Cardiac septum (tissue), 1 donor: ENCODE results near the gene TAGLN2. TPM values are rescaled to one million over a fixed set of nuclear protein-coding genes. Genes with fewer than 3 reads are reported as not detected.

ENCODE experiments used
- DNase-seq: peaks from one replicate; pipeline ENCODE4 v3.0.0-alpha.2; 2020; ENCODE audit warnings: low spot score
- intact Hi-C: fragments of 100-400 bp; cut with DNase I; formaldehyde crosslinking; loops from one replicate; pipeline ENCODE4 v1.14.0; 2022
- total RNA-seq: library from RNA; stranded (reverse); fragmentation: NEBNext Ultra II Directional; extraction: Animal tissue kit (Norgen Biotek cat#: 25700); gene quantifications from one replicate; pipeline ENCODE4 v1.2.1, GENCODE V29; 2021
- donor health status: DM: no; HTN: no; CAD: no.

TAGLN2 gene
- total RNA-seq, 1 donor from 2014 or later, result 103 TPM

DNA sequence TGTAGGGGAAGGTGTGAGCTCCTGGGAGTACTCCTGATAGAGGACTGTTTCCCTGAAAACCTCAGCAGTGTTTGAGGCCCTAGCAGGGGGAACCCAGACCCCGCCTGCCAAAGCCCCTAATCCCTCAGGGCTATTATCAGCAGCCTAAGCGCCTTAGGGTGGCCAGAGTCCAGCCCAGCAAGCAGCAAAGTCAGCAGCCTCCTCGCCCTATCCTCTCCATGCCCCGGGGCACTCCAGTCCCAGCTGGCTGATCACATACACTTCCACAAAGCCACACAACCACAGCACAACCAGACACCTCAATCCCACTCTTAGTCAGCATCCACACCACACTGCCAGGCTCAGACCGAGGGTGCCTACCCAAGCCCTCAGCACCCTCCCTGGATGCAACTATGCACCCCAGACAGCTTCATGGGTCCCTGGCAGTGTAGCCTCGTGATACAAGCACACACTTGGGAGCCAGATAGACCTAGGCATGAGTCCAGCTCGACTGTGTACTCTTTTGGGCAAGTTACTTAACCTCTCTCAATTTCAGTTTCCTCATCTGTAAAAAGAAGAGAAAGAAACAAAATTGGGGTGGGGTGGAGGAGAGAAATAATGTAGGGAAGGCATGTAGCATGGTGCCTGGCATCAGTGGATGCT is 13.0 kb upstream of the TAGLN2 start:
- intact Hi-C loops, result no loop called here
- no peak for DNase-seq

DNA sequence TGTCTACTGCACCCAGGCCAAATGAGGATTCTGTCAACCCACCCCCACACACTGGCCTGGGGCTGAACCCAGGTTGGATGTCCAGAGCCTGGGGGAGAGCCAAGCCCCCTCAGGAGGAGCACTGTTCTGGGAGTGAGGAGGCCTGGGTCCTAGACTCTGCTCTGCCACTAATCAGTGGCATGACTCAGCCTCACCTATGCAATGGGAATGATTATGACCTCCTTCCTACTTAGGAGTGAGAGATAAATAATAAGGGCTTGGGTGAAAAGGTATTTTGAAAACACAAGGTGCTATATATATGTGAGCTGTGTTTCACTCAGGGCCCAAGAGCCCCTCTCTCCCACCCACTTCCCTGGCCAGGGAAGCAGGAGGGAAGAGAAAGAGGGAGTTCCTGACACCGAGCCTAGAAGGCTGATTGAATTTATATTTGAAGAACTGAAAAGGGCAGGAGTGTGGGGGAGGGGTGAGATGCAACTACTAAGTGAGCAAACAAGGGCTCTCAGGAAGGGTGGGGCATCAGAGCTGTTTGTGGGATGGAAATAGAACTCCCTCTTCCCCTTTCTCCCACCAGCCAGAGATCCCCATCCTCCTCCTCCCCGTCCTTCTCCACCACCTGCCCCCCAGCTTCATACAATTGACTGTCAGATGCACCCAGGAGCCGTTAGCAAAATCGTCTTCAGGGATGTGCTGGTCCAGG is 11.9 kb upstream of the TAGLN2 start:
- intact Hi-C loops, result no loop called here
- DNase-seq, result no peak

DNA sequence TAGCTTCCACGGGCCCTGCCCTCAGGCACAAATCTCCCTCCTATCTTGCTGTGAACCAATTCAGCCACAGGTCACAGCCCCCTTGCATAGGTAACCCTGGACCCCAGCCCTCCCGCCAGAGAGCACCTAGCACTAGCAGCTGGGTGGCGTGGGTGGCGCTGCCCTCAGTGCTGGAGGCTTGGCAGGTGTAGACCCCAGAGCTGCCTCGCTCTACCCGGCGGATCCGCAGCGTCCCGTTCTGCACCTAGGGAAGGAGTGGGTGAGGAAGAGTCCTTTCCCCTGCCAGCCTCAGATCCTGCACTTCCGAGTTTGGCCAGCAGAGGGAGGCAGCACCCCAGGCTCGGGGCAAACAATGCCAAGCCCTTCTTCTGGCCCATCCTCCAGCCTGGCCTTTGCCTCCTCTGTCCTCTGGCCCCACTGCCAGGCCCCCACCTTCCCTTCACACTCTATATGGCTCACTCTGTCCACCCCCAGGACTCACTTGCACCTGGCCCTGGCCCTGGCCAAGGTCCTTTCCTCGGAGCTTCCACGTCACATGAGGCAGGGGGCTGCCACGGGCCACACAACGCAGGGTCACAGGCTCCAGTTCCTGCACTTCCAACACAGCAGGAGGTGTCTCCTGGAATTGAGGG is 11.1 kb upstream of the TAGLN2 start:
- intact Hi-C loops, result loop anchor here (1.0 kb wide), 1 partner anchor 70 kb away; no protein-coding TSS in a partner anchor
- DNase-seq, result peak; percentile 90

DNA sequence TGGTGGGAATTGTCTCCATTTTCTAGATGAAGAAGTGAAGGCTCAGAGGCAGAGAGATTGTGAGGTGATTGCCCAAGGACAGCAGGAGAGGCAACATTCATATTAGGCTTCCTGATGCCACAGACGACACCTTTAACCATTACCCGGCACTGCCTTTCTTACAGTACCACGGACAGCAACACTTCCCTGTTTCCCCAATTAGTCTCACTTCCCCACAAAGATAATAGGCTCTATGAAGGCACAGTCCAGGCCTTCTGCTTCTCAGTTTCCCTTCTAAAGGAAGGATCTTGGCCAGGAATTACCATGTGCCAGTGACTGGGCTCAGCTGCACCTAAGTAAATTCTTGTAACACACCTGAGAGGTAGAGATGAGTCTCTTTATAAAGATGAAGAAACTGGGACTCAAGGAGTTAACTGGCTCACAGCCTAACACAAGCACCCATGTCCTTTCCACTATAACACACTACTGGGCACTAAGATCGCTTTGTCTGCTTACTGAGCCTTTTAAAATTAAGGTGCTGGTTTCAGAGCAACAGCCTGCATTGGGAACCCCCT is 10.5 kb upstream of the TAGLN2 start:
- intact Hi-C loops, result loop anchor here (1.0 kb wide), 1 partner anchor 71 kb away; no protein-coding TSS in a partner anchor
- no peak for DNase-seq

DNA sequence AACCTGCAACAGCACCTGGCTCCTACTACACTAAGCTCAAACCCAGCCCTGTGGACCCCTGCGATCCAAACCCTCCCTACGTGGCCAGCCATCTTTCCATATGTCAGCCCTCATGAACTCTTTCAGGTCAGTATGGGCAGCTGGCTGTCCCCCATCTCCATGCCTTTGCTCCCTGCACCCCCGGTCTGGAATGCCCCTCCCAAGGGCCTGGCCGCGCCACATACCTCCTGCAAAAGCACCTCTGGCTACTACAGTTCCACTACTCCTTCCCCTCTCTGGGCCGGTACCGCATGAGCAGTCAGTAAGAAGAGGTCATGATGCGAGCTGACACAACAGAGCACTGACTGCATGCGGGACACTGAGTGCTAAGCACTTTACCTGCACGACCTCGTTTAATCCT is 10.0 kb upstream of the TAGLN2 start:
- intact Hi-C loops, result no loop called here
- DNase-seq, result no peak

DNA sequence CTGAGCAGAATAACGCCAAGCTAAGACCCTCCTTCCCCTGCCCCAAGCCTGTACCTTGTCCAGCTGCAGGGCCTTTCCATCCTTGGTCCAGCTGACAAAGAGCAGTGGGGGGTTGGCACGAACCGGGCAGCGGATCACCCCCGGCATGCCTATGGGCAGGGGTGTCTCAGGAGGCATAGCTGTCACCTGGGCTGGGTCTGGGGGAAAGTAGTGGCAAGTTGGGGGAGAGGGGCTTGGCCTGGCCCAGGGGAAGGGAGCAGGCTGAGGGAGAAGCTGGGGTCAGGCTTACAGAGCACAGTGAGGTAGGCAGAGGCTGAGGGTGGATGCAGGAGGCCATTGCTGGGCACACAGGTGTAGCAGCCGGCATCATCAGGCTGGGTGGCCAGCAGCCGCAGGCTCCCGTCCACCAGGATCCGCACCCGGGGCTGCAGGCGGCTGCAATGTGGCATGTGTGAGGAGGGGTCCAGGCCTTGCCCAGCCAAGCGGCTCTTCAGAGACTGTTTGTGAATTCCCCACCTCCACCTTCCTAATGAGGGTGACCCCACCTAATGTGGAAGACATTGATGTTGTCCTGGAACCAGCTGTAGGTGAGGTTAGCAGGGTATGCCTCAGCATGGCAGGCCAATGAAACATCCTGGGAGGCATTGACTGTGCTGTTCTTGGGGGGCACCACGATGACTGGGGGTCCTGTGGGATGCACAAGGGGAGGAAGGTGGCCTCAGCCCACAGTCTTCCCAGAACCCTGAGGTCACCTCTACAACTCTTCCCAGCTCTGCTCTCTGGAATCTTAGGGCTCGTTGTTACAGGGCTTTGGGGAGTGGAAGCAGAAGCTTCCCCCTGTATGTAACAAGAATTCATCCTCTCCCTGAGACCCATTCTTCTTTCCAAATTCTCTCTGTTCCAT is 9.1 kb upstream of the TAGLN2 start:
- DNase-seq, result no peak
- intact Hi-C loops, result no loop called here

DNA sequence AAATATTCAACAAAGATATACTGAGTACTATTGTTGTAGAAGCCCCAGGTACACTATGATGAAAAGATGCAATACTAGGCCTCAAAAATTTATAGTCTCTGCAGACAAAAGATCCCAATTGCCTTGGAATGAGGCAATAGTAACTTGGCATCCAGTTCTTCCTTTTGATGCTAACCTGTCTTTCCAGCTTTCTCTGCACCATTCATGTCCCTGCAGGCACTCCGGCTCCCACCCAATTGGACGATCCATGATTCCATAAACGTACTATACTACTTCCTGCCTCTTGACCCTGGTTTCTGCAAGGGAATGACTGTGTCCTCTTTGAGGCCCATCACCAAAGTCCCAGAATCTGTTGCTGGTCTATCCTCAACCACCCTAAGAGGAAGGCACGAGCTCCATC is 8.0 kb upstream of the TAGLN2 start:
- DNase-seq, result no peak
- intact Hi-C loops, result no loop called here

DNA sequence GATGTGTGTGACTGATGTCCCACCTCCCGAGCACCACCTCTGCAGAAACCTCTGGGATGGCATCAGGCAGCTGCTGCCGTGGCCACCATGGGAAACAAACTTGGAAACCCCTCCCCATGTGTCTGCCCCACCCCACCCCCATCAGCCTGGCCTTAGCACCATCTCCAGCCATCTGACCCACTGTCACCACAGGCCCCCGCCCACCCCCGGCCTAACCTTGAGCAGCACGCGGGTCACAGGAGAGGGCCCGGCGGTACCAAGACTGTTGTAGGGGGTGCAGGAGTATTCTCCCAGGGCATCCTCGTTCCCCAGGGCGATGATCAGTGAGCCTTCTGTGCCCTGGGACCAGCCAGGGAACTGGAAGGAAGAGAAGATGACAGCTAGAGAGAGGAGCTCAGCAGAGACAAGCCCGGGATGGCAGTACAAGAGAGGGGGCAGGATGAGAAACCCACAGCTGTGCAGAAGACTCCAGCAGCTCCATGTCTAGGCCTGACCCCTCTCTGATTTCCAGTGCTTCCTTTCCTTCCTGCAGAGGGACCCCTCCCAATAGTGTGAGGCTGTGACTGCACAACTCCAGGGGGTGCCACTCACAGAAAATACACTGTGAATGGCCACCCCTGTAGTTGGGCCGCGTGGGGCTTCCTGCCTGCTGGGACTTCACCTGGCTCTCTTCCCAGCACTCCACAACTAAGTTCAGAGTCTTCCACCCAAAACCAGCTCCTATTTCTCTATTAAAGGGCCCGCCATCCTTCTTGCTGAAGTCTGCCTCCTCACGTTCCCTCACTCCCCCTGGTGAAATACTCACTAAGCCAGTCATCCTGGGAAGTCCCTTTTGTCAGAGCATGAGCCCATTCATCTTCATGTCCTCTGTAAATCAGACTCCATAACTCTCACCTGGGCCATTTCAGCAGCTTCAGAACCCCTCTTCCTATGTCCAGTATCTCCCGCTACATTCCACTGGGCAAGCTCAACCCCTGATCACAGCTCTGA is 7.3 kb upstream of the TAGLN2 start:
- no peak for DNase-seq
- intact Hi-C loops, result no loop called here

DNA sequence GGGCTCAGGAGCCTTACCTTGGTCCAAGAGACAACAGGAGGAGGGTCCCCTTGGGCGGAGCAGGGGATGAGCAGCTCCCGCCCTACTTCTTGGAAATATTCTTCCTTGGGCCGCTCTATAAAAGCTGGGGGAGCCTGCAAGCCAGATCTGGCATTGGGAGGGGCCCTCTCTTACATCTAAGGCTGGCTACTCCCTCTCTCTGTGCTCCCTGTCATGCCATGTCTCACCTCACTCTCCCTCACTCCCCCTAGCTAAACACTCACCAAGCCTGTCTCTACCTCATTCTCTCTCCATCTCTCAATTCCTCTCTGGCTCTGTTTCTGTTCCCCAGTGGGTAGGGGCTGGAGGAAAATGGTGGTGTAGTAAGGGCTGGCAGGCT is 6.5 kb upstream of the TAGLN2 start:
- intact Hi-C loops, result no loop called here
- DNase-seq, result no peak

DNA sequence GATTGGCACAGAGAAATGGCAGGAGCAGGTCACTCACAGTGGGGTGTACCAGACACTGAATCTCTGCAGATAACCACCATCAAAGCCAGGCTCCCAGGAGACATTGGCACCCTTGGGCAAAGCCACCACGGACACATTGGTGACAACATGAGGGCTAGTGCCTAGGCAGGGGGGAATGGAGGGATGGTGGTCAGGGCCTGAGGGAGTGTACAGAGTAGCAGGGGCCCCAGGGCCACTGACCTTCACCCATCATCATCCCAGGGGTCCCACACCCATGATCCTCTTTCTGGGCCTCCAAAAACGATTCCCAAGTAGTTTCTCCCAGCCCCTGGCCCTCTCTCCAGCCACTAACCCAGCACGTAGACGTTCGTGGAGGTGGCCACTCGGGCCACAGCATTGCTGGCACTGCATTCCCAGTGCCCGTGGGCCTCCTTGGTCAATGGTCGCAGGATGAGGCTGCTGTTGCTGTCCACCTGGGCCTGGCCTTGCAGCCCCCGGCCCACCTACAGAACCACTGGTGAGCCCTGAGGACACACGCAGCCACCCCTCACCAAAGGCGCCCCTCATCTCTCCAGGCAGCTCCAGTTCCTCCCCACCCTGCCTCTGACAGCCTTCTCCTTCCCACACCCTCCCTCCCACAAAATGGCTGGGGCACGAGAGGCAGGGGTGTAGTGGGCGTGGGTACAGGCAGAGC is 5.9 kb upstream of the TAGLN2 start:
- DNase-seq, result no peak
- intact Hi-C loops, result no loop called here

DNA sequence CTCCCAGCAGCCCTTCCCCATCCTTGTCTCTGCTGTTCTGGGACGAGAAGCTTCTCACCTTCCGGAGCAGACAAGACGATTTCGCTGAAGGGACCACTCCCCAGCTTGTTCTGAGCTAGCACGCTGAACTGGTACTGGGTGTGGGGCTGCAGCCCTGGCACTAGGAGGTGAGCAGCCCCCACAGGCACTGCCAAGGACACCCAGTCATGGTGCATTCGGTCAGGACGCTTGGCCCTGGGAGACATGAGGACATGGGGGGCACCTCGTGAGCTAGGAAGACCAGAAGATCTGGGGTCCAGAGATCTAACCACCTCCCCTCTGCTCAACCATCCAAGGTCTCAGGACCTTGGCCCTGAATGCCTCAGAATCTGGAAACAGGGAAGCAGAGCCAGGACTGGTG is 5.3 kb upstream of the TAGLN2 start:
- DNase-seq, result no peak
- intact Hi-C loops, result no loop called here

DNA sequence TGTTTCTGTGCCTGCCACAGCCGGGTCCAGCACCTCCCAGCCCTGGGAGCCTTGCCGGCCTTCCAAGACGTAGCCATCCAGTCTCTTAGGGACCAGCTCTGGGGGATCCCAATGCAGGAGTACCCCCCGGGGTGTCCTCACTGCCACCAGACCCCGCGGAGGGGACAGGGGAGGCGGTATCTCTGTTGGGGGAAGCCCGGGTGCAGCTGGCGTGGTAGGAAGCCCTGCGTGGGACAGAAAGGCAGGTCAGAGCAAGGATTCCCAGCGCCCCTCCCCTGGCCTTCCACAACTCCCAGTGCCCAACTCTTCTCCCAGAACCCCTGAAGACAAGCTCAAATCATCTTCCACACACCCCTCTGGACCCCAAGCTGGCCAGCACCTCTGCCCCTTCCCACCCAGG is 4.9 kb upstream of the TAGLN2 start:
- no peak for DNase-seq
- intact Hi-C loops, result no loop called here

DNA sequence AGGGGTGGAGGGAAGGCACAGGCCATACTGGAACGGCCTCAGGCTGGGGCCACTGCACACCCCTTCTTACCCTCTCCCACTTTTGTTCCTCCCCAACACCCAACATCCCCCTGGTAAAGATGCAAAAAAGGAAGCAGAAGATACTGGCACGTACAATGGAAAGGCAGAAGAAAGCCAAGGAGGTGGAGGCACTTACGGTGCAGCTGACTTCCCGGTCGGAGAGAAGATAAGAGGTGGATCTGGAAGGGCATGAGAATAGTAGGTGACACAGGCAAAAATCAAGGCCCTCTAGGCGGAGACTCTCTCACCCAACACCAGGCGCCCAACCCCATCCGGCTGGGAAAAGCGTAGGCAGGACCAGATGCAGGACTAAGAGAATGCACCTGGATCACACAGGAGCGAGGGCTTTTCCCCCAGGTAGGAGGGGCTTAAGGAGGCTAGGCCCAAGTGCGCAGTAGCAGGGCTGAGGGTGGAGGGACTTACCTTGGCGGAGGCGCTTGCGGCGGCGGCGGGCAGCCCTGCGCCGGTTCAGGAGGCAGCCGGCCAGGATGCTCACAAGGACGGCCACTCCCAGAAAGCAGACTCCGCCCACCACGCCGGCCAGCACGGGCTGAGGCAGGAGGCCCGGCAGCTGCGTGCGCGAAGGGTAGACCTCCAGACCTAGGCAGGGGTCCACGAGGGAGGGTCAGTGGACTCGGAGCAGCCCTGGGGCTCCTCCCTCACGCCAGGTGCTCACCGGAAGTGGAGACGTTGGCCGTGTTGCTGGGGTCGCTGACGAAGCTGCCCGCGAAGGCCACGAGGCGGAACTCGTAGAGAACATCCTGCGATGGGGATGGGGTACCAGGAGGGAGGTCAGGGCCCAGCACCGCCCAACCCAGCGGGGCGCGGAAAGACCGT is 4.1 kb upstream of the TAGLN2 start:
- no peak for DNase-seq

DNA sequence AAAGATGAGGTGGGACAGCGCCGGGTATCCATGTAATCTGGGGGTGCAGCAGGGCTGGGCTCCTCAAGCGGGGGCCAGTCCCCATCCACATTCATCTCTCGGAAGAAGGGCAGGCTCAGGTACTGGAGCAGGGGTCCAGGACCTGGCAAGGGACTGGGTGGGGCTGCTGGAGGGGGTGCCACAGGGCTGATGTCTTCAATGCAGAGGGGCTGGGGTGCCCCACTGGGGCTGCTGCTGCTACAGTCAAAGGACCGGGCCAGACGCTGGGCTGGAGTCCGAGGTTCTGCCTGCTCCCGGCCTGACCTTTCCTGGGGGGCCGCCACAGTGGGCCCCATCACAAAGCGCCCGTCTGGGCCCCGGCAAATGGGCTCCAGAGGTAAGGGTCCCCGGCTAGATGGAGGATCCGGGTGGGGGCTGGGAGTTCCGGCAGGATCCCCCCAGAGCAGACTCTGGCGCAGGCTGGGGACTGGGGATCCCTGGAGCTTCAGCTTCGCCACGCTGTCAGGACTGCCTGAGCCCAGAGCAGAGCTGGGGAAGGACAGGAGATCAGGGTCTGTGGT is 3.3 kb upstream of the TAGLN2 start:
- intact Hi-C loops, result loop anchor here (5.0 kb wide), 1 partner anchor 1776 kb away; no protein-coding TSS in a partner anchor
- no peak for DNase-seq

More for the DNA sequence above, 4.1 kb upstream of the TAGLN2 start:
- intact Hi-C loops, result loop anchor here (5.0 kb wide), 1 partner anchor 1777 kb away; no protein-coding TSS in a partner anchor

DNA sequence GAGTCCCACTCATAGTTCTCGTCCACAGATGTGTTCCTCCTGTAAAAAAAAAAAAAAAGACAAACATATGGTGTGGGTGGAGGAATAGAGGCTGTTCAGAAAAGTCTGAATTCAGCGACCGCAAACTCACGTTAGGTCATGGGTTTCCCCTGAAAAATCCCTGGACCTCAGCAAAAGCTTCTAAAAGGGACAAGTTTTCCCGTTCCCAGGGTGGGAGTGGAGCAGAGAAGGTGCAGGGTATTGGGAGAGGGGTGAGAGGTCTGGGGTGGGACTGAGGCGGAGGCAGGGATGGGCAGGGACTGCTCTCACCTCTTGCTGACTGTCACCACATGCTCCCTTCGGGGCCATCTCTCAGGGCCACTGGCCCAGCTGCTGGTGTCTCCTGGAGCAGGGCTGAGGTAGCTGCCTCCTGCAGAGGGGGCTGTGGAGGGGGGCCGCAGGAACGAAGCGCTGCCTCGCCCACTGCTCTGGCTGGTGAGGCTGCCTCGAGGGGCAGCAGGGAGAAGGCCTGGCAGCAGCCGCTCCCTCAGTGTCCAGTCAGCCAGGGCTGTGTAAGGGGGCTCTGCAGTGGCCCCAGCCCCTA is 2.6 kb upstream of the TAGLN2 start:
- no peak for DNase-seq
- intact Hi-C loops, result loop anchor here (5.0 kb wide), 1 partner anchor 1776 kb away; no protein-coding TSS in a partner anchor

DNA sequence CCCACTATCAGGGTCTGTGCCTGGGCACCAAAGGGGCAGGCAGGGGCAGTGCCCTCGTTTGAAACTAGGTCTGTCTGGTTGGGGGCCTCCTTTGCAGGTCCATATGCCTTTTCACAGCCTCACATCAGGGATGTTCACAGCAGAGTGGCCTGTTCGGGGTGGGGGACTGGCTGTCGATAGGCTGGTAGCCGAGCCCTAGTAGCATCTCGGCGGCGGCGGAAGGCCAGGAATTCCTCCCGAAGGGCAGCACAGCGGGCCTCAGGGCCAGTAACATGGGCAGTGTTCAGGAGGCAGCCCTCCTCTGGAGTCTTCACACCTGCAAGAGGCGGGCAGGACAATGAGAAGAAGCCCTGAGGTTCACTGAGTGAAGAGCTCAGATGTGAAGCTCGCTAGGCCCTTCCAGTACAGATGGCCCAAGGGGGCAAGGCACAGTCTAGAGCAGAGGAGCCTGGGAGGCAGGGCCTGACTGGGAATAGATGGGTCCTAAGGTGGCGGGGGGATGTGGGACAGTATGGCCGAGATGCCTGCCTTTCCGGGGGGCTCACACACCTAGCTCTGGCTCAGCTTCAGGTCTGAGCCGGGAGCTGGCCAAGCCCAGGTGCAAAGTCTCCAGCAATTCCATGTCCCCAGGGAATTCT is 2.0 kb upstream of the TAGLN2 start:
- intact Hi-C loops, result loop anchor here (5.0 kb wide), 1 partner anchor 1775 kb away; no protein-coding TSS in a partner anchor
- no peak for DNase-seq
